SKM-1 (cell line): ENCODE data around the gene AGTRAP.

Experiments used
- DNase-seq: peaks from one replicate; lab custom pipeline; 2025; ENCODE audit not compliant: unreplicated experiment; lab: John Stamatoyannopoulos, UW

Gene AGTRAP

DNA sequence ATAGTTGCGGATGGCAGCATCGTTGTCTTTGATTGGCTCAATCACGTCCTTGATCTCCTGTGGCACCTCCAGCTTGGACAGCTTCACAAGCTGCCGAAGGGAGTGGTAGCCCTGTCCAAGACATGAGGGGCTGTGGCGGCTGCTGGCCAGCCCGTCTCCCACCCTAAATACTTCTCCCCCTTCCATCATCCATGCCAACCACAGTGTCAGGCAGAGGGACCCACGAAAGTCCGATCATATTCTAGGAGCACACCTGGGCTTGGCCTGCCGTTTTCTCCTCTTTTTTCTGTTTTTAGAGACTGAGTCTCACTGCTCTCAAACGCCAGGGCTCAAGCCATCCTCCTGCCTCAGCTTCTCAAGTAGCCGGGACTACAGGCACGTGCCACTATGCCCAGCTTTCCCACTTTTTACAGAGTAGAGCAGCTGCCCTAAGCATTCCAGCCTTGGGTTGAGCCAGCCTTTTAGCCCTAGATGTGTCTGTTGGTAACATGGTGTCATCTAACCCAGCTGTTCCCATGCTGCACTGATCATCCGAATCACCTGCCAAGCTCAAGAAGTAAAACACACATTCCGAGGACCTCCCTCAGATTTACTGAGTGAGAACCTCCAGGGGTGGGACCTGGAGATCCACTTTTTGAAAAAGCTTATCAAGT, 59.4 kb downstream of the AGTRAP start:
- DNase-seq = no peak

DNA sequence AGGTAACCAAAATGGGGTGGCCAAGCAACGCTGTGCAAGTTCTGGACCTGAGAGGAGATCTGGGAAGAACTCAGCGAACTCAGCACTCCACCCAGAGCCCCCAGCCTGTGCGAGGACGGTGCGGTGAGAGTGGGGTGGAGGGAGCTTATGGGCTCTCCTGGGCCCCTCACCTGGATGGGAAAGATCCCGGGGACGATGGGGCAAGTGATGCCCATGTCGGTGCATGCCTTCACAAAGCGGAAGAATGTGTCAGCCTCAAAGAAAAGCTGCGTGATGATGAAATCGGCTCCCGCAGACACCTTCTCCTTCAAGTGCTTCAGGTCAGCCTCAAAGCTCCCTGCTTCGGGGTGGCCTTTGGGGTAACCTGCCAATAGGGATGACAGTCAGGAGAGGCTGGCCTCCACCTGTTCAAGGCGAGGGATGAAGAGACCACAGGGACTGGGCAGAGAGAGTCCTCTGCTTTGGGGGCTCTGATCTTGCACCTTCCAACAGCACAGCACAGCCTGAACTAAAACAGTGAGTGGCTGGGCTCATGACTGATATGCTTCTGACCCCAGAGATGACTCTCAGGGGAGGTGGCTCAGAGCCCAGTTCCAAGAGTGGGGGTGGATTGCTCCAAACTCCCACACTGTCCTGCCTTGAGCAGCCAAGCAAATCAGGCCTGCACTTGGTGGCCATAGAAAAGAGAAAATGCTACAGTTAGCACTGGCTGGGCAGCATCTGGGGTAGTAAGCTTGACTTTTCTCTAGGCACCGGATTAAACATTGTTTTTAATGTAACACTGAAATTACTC, 60.3 kb downstream of the AGTRAP start:
- no peak for DNase-seq

DNA sequence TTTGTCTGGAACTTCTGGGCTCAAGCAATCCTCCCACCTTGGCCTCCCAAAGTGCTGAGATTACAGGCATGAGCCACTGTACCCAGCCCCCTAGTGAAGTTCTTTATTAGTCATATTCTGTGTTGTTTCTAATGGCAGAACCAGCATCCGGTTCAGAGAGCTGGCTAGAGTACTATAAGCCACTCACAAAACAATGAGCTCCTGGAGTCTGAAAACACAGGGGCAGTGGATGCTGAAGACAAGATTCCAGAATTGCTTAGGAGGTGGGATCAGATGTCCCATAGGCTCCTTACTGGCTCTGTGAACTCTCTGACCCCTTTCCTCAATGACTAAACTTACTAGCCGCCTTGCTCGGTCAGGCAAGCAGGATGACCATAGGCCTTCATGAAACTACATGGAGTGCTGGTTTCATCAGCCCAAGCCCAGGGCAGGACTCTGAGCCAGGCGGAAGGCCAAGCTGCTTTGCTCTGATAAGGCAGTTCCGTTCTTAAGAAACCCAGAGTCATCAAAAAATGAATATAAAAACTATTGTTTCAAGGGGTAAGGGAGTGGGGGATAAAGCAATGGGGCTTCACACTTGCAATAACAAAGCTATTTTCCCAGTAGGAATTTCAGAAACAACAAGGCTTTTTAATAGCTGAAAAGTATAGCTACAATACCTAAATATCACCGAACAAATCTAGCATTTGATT, 61.7 kb downstream of the AGTRAP start:
- DNase-seq = no peak

DNA sequence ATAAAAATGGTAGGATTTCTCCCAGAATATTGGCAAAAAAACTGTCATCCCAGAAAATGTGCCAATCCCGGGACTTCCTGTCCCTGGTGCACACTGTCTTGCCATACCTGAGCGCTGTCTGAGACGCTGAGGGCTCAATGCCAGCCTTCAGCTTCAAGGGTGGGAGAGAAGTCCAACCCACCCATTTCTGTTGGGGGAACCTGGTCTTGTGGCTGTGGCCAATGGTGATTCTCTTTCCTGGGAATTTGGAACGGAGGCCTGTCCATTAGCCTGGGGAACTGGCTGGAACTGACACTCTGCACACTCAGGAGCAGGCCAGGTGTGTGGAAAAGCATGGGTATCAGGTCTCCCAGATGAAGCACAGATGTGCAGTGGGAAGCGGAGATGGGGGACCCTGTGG, 63.2 kb downstream of the AGTRAP start:
- no peak for DNase-seq

DNA sequence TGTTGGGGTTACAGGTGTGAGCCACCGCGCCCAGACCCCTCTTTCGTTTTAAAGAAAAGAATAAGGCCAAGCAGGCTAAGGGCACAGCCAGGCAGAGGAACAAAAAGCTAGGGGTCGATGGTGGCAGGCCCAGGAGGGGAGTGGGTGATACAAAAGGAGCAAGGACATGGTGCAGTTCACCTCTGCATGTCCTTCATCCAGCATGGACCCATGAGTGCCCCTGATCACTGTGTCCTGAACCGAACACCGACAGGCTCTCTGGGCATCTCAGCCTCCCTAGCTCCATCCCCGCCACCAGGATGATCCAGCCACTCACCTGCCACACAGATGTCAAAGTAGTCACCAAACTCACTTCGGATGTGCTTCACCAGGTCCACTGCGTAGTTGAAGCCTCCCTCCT, 64.0 kb downstream of the AGTRAP start:
- DNase-seq = no peak

DNA sequence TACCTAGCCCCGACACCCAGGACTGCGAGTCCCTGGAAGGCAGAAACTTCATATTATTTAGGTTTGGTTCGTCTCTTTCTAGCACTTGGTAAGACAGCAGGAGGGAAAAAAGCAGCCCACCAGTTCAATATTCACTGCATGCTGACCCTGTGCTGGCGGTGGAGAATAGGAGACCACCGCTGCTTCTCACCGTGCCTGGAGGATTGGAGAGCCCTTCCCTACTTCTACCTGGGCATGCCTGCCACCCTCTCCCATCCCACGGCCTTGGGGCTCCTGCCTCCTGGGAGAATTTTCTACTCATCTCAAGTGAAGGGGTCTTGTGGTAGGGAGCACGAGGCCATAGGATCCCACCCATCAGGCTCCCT, 64.4 kb downstream of the AGTRAP start:
- no peak for DNase-seq
